Stimulated activated naive CD4-positive, alpha-beta T cell (primary cell): ENCODE results near the gene SBF2.

Experiments
- DNase-seq, 6 experiments: peaks; one replicate each; lab custom pipeline; 2025; lab: John Stamatoyannopoulos, UW

SBF2 gene

DNA sequence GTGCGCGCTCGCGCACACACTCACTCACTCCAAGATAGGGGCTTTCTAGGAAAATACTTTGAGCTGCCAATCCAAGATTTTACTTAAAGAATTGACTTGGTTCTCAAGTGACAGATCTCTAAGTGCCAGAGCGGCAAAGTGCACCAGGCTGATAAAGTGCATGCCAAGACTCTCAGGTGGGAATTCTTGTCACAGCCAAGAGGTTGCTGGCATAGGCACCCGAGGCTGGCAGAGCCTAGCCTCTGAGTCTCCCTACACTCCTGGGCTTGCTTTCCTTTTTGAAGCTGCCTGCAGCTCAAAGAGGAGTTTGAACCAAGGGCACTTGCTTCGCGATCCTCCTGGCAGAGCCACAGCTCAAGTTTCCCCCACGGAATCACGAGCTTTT lies 8.3 kb upstream of the SBF2 start:
- DNase-seq = no peak

DNA sequence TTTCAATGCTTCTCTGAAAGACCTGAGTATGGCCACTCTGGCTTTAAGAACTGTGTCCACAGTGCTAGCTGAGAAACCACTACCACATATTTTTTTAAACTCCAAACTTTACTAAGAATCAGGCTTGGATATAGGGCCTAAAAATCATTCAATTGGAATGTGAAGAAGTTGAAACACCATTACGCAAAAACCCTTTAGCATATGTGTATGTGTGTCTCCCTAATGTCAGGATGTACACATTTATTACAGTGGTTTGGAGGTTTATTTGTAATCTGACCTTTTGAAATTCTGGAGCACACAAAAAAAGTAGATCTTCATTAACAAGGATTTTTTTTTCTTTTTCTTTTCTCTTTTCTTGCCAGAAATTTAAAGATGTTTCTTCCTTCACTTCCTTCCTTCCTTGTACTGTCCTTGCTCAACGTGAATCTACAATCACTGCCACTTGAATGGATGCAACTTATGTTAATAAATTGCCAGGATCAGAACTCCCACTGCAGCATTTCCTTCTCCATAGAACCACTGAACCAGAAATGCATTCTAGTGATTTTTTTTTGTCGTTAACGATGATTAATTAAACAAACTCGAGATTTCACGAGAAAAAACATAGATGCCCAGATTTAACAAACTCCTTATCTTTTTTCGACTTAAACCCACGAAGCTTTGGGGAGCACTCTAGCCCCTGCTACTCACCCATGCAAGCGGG lies 7.8 kb upstream of the SBF2 start:
- DNase-seq = no peak

DNA sequence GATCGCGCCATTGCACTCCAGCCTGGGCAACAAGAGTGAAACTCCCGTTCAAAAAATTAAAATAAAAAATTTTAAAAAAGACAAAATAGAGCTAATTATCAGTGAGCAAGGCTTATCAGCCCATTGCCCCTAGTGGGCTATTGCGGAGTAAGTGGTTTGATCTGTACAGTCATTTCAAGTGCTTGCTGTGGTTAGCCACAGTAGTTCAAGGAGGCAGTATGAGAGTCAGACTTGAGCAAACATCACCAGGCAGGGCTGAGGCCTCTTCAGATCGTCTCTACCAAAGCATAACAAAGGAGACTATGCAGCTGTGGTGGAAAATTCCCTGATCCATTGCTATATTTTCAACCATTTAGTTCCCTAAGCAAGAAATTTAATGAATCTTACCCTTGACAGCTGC lies 4.3 kb upstream of the SBF2 start:
- DNase-seq = peak in 3 of 6 experiments; percentile 33 to 37 (median 36)

DNA sequence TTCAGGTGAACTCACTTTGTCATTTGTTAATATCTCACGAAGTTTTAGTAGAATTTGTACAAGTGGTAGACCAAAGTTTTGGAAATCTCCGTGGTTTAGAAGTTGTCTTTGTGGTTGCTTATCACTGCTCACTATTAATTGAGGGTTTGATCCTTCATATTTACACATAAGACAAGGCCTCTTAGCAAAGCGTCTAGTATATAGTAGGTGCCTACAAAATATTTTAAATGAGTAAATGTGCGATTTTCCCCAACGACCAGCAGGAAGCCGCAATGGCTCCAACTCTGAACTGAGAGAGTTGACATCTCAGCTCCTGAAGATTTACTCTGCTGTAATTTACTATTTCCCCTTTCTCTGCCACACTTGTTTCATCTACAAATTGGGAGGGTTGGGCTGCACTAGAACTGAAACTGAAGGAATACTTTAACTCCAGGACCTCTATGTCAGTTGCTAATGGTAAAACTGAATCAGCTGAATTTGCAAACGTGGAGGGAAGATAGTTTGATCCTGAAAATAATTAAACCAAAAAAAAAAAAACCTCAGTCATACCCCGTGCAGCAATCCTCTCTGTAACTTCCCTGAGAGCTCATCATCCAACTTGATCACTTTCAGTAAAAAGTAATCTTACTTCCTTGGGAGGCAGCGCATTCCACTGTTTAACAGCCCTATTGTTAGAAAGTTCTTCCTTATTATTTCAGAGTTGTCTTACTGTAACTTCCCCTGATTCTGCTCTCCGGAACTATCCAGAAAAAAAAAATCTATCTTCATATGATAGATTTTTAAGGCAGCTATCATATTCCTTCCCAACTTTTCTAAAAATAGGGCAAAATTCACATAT lies 1.3 kb upstream of the SBF2 start:
- DNase-seq = peak in 2 of 6 experiments; percentile 13 to 21

DNA sequence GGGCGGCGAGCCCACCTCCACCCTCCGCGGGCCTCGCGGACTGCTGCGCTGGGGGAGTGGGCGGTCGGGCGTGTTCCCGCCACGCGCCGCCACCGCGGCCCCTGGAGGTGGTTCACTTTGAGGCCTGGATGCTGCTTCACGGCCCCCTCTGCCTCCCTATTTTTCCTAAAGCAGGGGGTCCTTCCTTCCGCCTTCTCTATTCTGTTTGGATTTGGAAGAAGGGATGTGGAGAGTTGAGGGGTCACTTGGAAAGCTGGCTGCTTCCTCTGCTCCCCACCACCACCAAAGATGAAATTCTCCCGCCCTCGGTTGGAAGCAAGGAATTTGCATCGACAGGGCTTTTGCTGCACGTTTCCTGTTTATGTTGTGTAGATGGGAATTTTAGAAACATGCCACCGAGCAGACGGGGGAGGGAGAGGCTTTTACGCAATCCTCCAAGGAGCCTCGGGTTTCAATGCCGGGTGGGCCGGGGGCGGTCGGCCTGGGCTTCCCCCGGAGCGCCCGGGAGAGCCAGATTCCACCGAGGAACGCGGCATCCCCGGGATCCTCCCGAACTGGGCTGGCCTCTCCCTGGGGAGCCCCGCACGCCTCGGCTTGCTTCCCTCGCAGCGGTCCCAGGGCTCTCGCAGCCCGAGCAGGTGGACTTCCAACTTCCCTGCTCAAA lies 403 bp upstream of the SBF2 start:
- no peak for DNase-seq

DNA sequence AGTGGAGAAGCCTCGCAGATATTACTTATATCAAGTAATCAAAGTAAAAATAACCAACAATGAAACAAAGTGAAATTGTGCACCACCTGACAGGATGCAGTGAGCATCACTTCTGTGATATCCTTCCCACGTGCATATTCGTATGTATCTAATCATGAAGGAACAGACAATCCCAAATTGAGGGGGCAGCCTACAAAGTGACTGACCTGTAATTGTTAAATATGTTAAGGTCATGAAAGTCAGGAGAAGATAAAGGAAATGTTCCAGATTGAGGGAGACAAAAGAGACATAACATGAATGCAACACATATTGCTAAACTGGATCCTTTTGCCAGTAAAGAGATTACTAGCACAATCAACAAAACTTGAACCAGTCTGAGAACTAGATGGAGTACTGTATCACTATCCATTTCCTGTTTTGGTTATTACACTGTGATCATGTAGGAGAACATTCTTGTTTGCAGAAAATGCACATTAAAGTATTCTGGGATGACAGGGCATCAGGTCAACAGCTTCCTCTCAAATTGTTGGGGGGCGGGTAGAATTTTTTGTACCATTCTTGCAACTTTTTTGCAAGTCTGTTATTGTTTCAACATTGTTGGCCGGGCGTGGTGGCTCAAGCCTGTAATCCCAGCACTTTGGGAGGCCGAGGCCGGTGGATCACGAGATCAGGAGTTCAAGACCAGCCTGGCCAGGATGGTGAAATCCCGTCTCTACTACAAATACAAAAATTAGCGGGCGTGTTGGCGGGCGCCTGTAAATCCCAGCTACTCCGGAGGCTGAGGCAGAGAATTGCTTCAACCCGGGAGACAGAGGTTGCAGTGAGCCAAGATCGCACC lies 2.0 kb downstream of the SBF2 start:
- DNase-seq = no peak

DNA sequence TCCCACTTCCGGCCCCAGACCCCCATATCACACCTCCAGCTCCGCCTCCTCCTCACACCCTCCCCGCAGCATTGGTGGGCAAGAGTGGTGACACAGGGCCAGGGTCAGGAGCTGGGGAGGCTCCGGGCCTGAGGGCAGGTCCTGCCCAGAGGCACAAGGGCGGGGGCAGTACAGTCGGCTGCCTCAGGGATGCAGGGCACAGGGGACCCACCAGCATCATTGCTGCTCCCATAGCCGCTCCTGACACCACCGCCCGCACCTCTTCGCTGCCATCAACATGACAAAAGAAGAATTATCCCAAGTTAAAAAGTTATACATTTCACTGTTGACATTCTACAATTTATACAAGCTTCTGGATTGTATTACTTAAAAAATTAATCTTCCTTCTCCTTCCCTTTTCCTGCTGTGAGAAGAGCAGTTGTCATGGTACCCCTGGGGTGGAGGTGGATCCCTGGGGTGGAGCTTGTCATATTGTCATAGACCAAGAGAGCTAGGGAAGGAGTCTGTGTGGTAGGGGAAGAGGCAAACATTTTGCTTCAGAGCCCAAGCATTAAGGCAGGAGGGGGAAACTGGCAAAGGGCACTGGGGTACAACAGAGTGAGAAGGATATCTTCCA lies 4.1 kb downstream of the SBF2 start:
- no peak for DNase-seq

DNA sequence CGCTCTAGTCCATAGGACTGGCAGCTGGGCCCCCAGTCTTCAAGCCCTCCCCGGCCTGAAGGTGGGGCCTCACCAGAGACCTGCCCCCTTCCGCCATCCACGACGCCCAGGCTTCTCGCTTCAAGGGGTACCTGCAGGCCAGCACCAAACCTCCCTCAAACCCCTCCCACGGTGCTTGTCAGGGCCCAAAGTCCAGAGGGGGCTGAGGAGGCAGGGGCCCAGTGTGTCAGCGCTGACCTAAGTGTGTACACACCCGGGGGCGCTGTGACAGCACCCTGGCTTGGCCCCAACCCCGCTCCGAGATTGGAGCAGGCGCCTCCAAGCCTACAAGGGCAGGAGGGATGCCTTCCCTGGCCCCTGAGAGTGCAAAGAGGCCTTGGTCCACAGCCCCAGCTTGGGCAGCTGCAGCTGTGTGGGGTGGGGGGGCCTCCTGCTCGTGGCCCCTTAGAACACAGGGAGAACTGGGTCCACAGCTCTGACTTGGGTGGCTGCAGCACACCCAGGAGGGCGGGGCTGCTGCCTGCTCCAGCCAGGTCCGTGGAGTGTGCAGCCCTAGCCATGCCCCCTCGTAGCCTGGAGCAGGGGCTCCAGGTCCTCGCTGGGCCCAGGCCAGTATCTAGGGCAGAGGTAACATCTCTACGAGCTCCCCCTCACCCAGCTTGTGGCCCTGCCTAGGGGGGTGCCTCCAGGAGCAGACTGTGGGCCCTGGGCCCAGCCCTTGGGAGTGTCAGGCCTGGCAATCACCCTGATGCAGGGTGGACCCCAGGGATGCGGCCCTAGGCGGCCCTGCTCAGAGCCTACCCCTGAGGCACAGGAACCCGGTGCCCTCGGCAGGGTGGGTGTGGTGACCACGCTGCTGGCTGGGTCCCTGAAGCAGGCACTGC lies 4.9 kb downstream of the SBF2 start:
- DNase-seq = no peak

DNA sequence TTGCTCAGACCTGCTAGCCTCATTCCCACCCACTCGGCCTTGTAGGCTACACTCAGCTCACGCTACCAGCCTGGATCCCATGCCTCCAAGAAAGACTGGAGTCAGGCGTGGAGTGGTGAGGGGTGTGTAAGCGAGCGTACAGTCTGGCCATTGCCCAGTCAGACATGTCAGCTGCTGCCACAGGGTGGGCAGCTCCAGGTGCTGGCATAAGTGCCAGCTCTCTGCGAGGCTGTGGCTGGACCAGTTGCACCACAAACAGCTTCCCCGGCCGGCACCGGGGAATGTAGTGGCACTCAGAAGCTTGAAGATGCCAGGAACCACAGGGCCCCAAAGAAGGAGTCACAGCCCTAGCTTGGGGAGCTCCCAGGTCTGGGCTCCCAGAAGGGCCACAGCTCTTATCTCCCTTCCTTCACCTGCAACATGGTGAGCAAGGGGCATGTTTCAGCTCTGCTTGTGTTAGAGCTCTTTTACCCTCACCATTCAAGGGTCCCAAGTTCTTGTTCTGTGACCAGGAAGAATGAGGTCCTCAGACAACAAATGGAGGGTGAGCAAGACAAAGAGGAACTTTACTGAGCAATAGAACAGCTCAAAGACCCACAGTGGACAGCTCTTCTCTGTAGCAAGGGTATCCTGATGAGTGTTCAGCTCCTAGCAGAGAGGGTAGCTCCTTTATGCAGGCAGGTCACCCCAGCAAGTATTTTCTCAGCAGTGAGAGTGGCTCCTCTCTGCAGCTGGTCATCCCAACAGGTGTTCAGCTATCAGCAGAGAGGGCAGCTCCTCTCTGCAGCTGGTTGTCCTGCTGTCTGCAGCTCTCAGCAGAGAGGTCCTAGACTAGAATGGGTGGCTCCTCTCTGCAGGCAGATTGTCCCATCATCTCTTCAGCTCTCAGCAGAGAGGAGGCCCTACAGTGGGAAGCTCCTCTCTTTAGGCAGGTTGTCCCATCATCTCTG lies 6.0 kb downstream of the SBF2 start:
- no peak for DNase-seq

DNA sequence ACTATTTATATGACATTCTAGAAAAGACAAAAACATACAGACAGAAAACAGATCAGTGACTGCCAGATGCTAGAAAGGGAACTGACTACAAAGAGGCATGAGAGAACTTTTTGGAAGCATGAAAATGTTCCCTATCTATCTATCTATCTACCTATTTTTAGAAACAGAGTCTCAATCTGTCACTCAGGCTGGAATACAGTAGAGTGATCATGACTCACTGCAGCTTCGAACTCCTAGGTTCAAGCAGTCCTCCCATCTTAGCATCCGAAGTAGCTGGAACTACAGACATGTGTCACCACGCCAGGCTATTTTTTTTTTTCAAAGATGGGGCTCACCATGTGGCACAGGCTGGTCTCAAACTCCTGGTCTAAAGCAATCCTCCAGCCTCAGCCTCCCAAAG lies 6.9 kb downstream of the SBF2 start:
- no peak for DNase-seq

DNA sequence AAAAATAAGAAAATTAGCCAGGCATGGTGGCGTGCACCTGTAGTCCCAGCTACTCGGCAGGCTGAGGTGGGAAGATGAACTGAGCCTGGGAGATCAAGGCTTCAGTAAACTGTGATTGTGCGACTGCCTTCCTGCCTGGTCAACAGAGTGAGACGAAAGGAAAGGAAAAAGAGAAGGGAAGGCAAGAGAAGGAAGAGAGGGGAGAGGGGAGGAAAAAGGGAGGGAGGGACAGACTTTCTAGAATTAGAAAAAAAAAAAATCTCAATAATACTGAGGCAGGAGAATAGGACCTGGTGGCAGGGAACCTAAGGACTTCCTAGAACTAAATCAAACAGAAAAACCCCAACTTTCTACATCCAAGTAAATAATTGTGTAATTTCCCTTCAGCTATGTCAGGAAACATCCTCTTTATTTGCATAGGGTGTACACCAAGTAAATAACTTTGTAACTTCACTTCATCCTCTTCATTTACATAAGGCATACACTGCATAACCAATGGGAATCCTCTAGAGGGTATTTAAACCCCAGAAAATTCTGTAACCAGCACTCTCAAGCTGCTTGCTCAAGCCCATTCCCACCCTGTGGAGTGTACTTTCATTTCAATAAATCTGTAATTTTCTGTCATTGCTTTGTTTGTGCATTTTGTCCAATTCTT lies 8.7 kb downstream of the SBF2 start:
- DNase-seq = no peak

DNA sequence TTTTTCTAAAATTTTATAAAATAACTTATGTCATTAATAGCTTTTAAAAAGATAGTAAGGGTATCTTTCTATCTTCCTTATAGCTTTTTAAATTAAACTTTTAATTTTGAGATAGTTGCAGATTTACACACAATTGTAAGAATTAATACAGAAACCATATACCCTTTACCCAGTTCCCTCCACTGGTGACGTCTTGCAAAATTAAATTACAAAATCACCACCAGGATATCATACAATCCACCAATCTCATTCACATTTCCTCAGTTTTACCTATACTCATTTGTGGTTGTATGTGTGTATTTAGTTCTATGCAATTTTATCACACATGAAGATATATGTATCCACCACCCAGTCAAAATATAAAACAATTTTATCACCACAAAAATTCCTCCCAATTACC lies 10.0 kb downstream of the SBF2 start:
- DNase-seq = no peak

DNA sequence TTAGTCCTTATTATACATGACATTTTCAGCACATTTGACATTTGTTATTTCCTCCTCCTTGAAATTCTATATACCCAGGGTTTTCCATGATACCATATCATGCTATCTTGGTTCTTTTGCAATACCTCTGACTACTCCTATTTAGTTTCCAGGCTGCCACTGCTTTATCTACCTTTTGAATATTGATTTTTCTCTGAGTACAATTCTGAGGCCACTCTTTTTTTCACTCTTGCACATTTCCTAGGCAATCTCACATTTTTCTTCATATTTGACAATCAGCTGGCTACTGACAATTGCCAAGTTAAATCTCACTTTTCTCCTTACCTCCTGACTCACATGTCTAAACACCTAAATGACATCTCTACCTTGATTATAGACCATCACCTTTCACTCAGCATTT lies 11.9 kb downstream of the SBF2 start:
- no peak for DNase-seq

DNA sequence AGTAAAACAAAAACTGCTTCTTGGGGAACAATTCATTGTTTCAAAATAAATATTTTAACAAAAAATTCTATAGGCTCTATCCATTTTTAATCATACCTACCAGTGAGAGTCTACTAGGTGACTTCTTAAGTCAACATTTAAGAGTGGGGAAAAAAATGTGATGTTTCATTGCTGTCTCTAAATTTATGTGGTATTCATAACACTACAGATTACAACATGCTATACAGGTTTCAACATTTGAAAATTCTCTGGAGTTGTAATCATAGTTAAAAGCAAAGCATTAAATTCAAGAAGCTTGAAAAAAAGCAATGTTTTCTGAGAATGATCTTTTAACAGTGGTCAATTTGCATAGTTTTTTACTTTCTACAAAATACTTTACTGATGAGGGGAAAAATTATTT lies 18.3 kb downstream of the SBF2 start:
- DNase-seq = no peak

DNA sequence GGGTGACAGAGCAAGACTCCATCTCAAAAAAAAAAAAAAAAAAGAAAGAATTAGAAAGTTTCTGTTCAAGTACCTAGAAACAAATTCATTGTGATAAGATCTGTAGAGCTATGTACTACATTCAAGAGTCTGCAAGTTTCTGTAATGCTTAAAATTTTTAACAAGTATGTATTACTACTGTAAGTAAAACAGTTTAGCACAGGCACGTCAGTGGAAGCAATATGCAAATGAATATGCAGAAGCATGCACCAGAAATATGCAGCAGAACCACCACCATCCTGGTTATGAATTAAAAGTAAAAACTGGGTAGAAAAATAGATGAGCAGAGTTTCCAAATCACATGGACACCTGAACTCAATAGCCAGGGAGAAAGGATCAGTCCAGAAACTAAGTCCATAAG lies 19.3 kb downstream of the SBF2 start:
- no peak for DNase-seq

DNA sequence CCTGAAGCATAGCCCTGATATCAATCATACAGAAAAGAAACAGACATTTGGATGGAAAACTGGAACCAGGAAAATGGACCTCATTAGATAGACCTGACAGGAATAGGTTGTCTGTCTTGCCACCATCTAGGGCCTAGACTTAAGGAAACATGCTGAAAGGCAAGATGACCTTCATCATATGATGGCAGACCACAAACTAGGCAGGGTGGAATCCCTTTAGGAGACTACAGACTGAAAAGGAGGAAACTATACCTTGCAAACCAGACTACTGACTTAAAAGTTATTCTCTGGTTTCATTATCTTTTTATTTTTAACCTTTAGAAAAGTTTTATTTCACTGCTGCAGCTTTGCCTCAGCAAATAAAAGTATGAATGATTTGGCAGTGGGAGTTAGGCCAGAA lies 20.3 kb downstream of the SBF2 start:
- no peak for DNase-seq

DNA sequence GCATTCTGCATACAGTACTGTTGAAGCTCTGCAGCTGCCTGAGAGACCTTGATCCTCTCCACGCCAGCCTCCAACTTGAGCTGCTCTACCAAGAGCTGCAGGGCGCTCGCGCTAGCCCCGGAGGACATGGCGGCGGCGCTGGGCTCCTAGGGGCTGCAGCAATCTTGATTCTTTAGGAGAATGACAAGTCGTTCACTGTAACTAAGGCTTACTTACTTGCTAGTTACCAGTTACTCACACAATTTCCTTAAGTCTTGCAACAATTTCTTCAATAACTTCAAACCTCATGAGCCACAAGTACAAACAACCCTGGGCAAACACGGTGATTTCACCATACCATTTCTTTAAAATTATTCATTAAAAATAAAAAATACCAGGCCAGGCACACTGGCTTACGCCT lies 21.9 kb downstream of the SBF2 start:
- DNase-seq = no peak

DNA sequence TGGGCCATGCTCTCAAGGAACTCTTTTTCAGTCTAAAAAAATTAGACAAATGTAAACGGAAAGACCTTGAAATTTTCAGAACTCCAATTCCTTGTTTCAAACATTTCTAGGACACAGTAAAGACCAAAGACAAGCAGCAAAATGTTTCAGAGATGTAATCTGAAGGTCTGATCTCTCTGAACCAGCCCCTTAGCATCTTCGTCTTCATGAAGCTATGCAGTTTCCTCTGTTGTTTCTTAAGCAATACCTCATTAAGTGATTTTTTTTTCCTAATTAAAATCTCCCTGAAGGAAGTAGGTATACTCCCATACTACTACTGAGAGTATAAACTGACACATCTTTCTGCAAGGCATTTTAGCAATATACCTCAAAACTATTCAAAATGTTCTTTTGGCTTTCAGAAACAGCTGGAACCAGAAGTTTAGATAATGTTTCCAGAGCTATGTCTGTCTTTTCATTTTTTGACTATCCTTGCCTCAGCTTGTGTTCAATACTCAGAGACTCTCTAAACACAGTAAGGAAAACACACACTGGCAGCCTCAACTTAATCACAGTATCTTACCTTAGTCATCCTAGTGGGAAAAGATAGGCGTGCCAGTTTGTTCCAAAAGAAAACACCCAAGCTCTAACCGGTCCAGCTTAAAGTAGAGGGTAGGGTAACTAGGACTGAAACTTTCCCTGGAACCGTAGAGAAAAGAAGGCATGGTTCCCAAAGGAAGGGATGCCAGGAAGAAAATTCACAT lies 25.1 kb downstream of the SBF2 start:
- DNase-seq = no peak
